ENCODE results near the gene CFTR. TPM values are rescaled to one million over a fixed set of nuclear protein-coding genes. Genes with fewer than 3 reads are reported as not detected.

CFTR gene
- total and polyA plus RNA-seq, 2 of the 8 experiments (the other 6 are each of a cell fraction or from before 2014, with no cell fraction given) = 1.2 to 1.6 TPM

DNA sequence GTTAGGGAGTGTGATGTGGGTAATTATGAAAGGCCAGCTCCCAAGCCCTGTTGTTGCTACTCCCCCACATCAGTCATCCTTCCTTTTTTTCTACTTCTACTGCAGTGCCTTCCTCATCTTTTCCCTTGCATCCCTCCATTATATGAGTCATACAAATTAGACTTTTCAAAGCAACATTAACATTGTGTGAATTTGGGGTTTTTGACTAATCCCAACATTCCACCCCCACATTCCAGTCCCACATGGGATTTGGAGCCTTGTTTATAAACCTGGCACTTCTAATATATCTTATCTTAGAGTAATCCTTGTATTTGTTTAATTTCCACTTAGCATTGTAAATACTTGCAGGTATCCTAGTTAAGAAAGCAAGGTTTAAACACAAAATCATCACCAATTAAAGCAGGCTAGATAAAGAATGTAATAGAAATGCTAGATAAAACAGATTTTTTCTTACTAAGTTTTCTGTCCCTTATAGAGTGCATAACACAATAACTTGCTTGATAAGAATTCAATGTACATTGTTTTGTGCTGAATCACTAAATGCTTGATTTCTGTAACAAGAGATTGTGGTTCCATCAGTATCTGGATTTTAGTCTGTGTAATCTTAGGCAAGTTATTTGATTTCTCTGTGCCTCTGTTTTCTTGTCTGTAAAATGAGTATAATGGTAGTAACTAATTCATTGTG is 165.8 kb downstream of the CFTR start:
- Histone ChIP-seq H3K56ac (replicated peaks; ENCODE audit: insufficient read length, low read depth, low read length) (no peak overlapping the region), H4K8ac (ENCODE audit: extremely low read depth, insufficient read depth, low read length) (no peak overlapping the region), H2BK12ac (ENCODE audit: low read depth, low read length) (no peak overlapping the region), H3K36me3 (ENCODE audit: control insufficient read depth in 2 of 4, insufficient read depth in 4 of 4, low read length in 3 of 4) (no peaks in the 10 kb centered on the region), H4K91ac (replicated peaks; ENCODE audit: insufficient read length, low read length) (no peak overlapping the region), H2BK20ac (ENCODE audit: low read length) (no peak overlapping the region), H2AFZ (ENCODE audit: low read length) (no peak overlapping the region), H3K4ac (replicated peaks; ENCODE audit: insufficient read length, low read depth, low read length) (no peak overlapping the region), H3K9ac (replicated peaks in 1 of 4; ENCODE audit: extremely low read depth in 1 of 4, low read depth in 3 of 4, low read length in 3 of 4) (no peak overlapping the region), H3K18ac (ENCODE audit: extremely low read depth, low read length) (no peak overlapping the region), H3K4me1 (replicated peaks in 1 of 4; ENCODE audit: control insufficient read depth in 3 of 4, insufficient read depth in 4 of 4, low read length in 3 of 4) (no peaks in the 10 kb centered on the region), H3K4me2 (ENCODE audit: insufficient read depth in 1 of 2, low read depth in 2 of 2, low read length in 2 of 2) (no peak overlapping the region), H3K23ac (ENCODE audit: insufficient read length) (no peak overlapping the region), H2BK120ac (replicated peaks; ENCODE audit: low read depth, low read length) (no peak overlapping the region), H3K9me3 (ENCODE audit: insufficient read depth in 2 of 2, low read depth in 1 of 2, low read length in 1 of 2) (no peaks in the 10 kb centered on the region), H4K20me1 (replicated peaks in 1 of 2; ENCODE audit: control insufficient read depth in 1 of 2, insufficient read depth in 2 of 2, low read length in 2 of 2) (no peaks in the 10 kb centered on the region), H3K14ac (ENCODE audit: insufficient read length) (no peak overlapping the region), H3K23me2 (ENCODE audit: low read depth, low read length) (no peaks in the 10 kb centered on the region), H3K4me3 (ENCODE audit: extremely low read depth in 1 of 4, insufficient read depth in 2 of 4, low read depth in 3 of 4, low read length in 4 of 4) (no peak overlapping the region), H4K5ac (ENCODE audit: insufficient read length, low read depth, low read length) (no peak overlapping the region), H3K27ac (ENCODE audit: low read depth, low read length) (no peak overlapping the region), H3K27me3 (replicated peaks in 1 of 4; ENCODE audit: control insufficient read depth in 3 of 4, extremely low read depth in 1 of 4, insufficient read depth in 3 of 4, low read length in 3 of 4) (no peaks in the 10 kb centered on the region), H2BK15ac (ENCODE audit: low read length) (no peak overlapping the region), H3K79me1 (ENCODE audit: low read depth, low read length) (no peaks in the 10 kb centered on the region), H2BK5ac (ENCODE audit: low read depth, low read length) (no peak overlapping the region), H3K79me2 (ENCODE audit: control insufficient read depth in 1 of 2, insufficient read depth in 2 of 2, low read length in 2 of 2) (no peaks in the 10 kb centered on the region), H2AK5ac (ENCODE audit: low read depth, low read length) (no peak overlapping the region)
- CTCF ChIA-PET (ENCODE audit: partially characterized antibody) = interaction anchor here (1.7 kb wide), 1 partner anchor 8 kb away, joined by 6 read pairs; no protein-coding TSS in a partner anchor
- POLR2A ChIA-PET (ENCODE audit: partially characterized antibody) = no interaction called here
- no peak for FAIRE-seq
- no peak for DNase-seq (ENCODE audit: low read depth in 1 of 2, low spot score in 2 of 2)
- TF ChIP-seq CHD2 (IDR thresholded peaks at IDR 0.05; ENCODE audit: low read length) = no peak
- no peak for TF ChIP-seq SP1 (IDR thresholded peaks at IDR 0.05; ENCODE audit: low read depth, low read length)
- no peak for TF ChIP-seq CHD1 (IDR thresholded peaks at IDR 0.05; ENCODE audit: low read depth, low read length)
- no peak for TF ChIP-seq SIX5 (IDR thresholded peaks at IDR 0.05; ENCODE audit: low read depth, low read length)
- no peak for TF ChIP-seq RAD21 (IDR thresholded peaks at IDR 0.05 in 1 of 2, conservative IDR thresholded peaks at IDR 0.05 in 1 of 2; ENCODE audit: low read depth in 2 of 2, low read length in 2 of 2)
